Esophagus muscularis mucosa (tissue), 3 donors: ENCODE measurements around the gene ADGRB2.

Experiments used
- CTCF ChIP-seq, 3 experiments: fragments of 200-600 bp in 2 of 3; fragments of 450-650 bp in 1 of 3; sonication (generic) in 2 of 3; IDR thresholded peaks; one replicate each; pipeline ENCODE4 v1.5.1; 2017 to 2019; ENCODE audit warnings: antibody characterized with exemption in 3 of 3, mild to moderate bottlenecking in 2 of 3, moderate library complexity in 1 of 3
- POLR2A ChIP-seq: fragments of 450-650 bp; IDR thresholded peaks from one replicate; pipeline ENCODE4 v1.6.1; 2017; ENCODE audit warnings: antibody characterized with exemption, moderate library complexity, mild to moderate bottlenecking, low read depth

GRCh38 chr1:31732751-31733289 lies 31.3 kb downstream of the ADGRB2 start:
- TF ChIP-seq CTCF (IDR thresholded peaks at IDR 0.05) (no peak), POLR2A (no peak)
